Heart left ventricle (tissue), 16 donors: ENCODE results near the gene PLPP3. TPM values are rescaled to one million over a fixed set of nuclear protein-coding genes. Genes with fewer than 3 reads are reported as not detected.

ENCODE experiments used
- ATAC-seq, 4 donors: fragments of 200-7000 bp; cut with Tn5 transposase; one replicate each; pipeline ENCODE4 v1.9.1; 2020 to 2022; ENCODE audit warnings: moderate library complexity in 4 of 4, mild to moderate bottlenecking in 3 of 4, moderate number of reproducible peaks in 1 of 4
- DNase-seq, 5 donors: peaks; one replicate each; pipeline ENCODE4 v3.0.0-alpha.2; 2020
- H3K27ac ChIP-seq, 12 donors: fragments of 200-600 bp; sonication (generic) in 4 of 12; one replicate each; pipeline versions ENCODE4 v1.5.0 to v1.8.0; 2016 to 2022; ENCODE audit warnings: mild to moderate bottlenecking in 2 of 12
- H3K27me3 ChIP-seq, 9 donors: fragments of 200-600 bp; sonication (generic) in 2 of 9; one replicate each; pipeline versions ENCODE4 v1.5.1 to v1.8.0; 2016 to 2022; ENCODE audit warnings: mild to moderate bottlenecking in 3 of 9
- H3K36me3 ChIP-seq, 9 donors: fragments of 200-600 bp; sonication (generic) in 2 of 9; one replicate each; pipeline versions ENCODE4 v1.5.0 to v1.8.0; 2018 to 2022; ENCODE audit warnings: mild to moderate bottlenecking in 2 of 9
- H3K4me1 ChIP-seq, 12 donors: fragments of 200-600 bp; sonication (generic) in 4 of 12; one replicate each; pipeline versions ENCODE4 v1.5.0 to v1.8.0; 2016 to 2022; ENCODE audit warnings: mild to moderate bottlenecking in 3 of 12
- H3K4me3 ChIP-seq, 12 donors: fragments of 200-600 bp; sonication (generic) in 4 of 12; one replicate each; pipeline versions ENCODE4 v1.5.0 to v1.8.0; 2017 to 2022; ENCODE audit warnings: mild to moderate bottlenecking in 9 of 12, moderate library complexity in 4 of 12
- H3K9me3 ChIP-seq, 12 donors: fragments of 200-600 bp; sonication (generic) in 4 of 12; one replicate each; pipeline versions ENCODE4 v1.5.0 to v1.8.0; 2016 to 2022; ENCODE audit warnings: mild to moderate bottlenecking in 1 of 12
- POLR2A ChIP-seq, 2 donors: fragments of 450-650 bp; IDR thresholded peaks; one replicate each; pipeline ENCODE4 v1.6.1; 2017; ENCODE audit warnings: antibody characterized with exemption in 2 of 2, mild to moderate bottlenecking in 2 of 2, moderate library complexity in 2 of 2
- WGBS, 4 donors: extraction: QIAGEN DNeasy Blood & Tissue Kit in 2 of 4; methylation state at CpG; one replicate each; pipeline versions ENCODE4 v1.1.5 to v1.1.7; 2013 to 2018; 5-methylcytosine and 5-hydroxymethylcytosine counted together
- intact Hi-C, 10 donors: fragments of 100-400 bp; cut with DNase I; formaldehyde crosslinking; loops; one replicate each; pipeline versions ENCODE4 v1.11.1 to v1.14.2; 2022
- polyA plus RNA-seq, 2 donors: library from polyadenylated mRNA; stranded (reverse); fragments of 200-250 nt; gene quantifications; one replicate each; pipeline ENCODE4 v1.2.3, GENCODE V29; 2013
- total RNA-seq, 9 donors: library from RNA; depleted of rRNA in 2 of 9; stranded (reverse); fragments of >200 nt in 2 of 9; fragmentation: NEBNext Ultra II Directional in 3 of 9; extraction: Animal tissue kit (Norgen Biotek cat#: 25700) in 3 of 9; gene quantifications; one replicate each; pipeline versions ENCODE4 v1.1.0 to v1.2.4, GENCODE V29; 2016 to 2023
- TF ChIP-seq, protein P1 (sequence below), 12 donors: fragments of 200-600 bp; sonication (generic) in 4 of 12; IDR thresholded peaks; one replicate each; pipeline versions ENCODE4 v1.5.0 to v1.8.0; 2018 to 2022; ENCODE audit warnings: antibody characterized with exemption in 12 of 12, mild to moderate bottlenecking in 5 of 12
- donor health status: ischemic (EF 13 %, LVEDD 7.1; RV severe dilation, severe dysfunction).
- donor health status: healthy with polysubstance abuse.
- donor health status: DM: no; HTN: yes; CAD: no.
- donor health status: DM: no; HTN: no; CAD: no.
- donor health status: ischemic (EF 25% LVEDD 6.9; RV normal size, moderate dysfunction).
- donor health status: ischemic (EF 25% LVEDD 5.7; RV mildly dilated, moderate dysfunction).
- donor health status: healthy.
- donor health status: DM: yes; HTN: yes; CAD: no.
- donor health status: ischemic (EF 35%, LVEDD 5.7; RV mildly dilated, moderate dysfunction).
- donor health status: nonischemic (EF 11% LVEDD 7.7; RV severe dilation, severe dysfunction).
- donor health status: DM: yes; HTN: yes; CAD: no.
- donor health status: PGD.
- donor health status: ischemic (EF 29% LVEDD 5.4; RV normal size, mild dysfunction).
- donor health status: nonischemic (EF 23%, LVEDD 6.1; RV moderate dilation, normal function).

Gene PLPP3
- total and polyA plus RNA-seq, 11 donors = 17.1 to 221 (median 89.9) TPM

DNA sequence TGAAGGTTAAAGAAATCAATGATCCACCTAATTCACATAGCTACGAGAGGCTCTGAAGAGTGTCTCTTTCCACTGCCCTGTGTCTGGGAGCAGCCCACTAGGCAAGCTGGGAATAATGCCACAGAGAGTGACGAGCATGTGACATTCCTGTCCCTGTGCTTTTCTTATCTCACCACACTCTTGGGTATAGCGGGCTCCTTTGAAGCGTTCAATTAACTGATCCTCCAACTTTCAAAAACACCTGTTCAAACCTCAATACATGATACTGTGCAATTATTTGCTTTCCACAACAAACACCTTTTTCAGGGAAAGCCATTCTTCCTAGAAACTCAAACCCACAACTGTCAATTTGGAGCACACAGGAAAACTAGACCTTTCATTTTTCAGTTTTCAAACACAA is 43.4 kb downstream of the PLPP3 start:
- Histone ChIP-seq H3K4me3 (no peak overlapping the region), H3K36me3 (peaks cover 0 to 48% (median 42%) of the 10 kb centered on the region in 9 donors), H3K4me1 (peaks cover 14 to 99% (median 91%) of the 10 kb centered on the region in 12 donors), H3K27me3 (no peaks in the 10 kb centered on the region), H3K27ac (peak overlapping the region in 11 of 12 donors; percentile 32 to 77 (median 62)), H3K9me3 (no peaks in the 10 kb centered on the region)
- intact Hi-C loops = loop anchor here in 3 of 10 donors (5.0 kb wide), 2 partner anchors 36 to 41 kb away; partner anchors contain the start of gene PLPP3 (in 2 of the 3)
- WGBS, 4 donors = 29 to 65% (median 38%) methylated on average over 4 of the region's 4 CpGs
- no peak for TF ChIP-seq POLR2A (IDR thresholded peaks at IDR 0.05)
- TF ChIP-seq, protein P1, sequence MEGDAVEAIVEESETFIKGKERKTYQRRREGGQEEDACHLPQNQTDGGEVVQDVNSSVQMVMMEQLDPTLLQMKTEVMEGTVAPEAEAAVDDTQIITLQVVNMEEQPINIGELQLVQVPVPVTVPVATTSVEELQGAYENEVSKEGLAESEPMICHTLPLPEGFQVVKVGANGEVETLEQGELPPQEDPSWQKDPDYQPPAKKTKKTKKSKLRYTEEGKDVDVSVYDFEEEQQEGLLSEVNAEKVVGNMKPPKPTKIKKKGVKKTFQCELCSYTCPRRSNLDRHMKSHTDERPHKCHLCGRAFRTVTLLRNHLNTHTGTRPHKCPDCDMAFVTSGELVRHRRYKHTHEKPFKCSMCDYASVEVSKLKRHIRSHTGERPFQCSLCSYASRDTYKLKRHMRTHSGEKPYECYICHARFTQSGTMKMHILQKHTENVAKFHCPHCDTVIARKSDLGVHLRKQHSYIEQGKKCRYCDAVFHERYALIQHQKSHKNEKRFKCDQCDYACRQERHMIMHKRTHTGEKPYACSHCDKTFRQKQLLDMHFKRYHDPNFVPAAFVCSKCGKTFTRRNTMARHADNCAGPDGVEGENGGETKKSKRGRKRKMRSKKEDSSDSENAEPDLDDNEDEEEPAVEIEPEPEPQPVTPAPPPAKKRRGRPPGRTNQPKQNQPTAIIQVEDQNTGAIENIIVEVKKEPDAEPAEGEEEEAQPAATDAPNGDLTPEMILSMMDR (IDR thresholded peaks at IDR 0.05) = no peak
- ATAC-seq (peak; percentile 81 to 87 (median 84)), DNase-seq (peak in 4 of 5 donors; percentile 55 to 71 (median 64))

DNA sequence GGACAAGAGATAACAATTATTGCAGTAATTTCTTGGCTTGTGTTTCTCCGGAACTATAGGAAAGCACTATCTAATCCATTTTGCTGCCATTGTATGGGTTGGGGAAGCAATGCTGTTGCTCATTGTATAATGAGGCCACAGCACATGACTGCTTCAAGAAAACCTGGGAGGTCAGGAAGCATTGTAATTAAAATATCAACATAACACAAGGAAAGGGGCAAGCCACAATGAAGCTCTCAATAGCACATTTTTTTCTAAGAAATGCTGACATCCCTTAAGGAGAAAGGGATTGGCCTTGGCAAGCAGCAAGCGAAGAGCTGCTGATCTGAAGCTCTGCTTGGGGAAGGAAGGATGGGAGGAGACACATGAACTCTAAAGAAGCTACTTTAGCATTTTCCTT is 44.0 kb downstream of the PLPP3 start:
- no peak for TF ChIP-seq POLR2A (IDR thresholded peaks at IDR 0.05)
- TF ChIP-seq, protein P1 (IDR thresholded peaks at IDR 0.05) = no peak
- WGBS, 4 donors = 68 to 76% (median 73%) methylated on average over 2 of the region's 2 CpGs
- H3K36me3 ChIP-seq = peaks cover 0 to 48% (median 42%) of the 10 kb centered on the region in 9 donors
- H3K4me3 ChIP-seq = no peak overlapping the region
- intact Hi-C loops = loop anchor here in 3 of 10 donors (5.0 kb wide), 2 partner anchors 37 to 42 kb away; partner anchors contain the start of gene PLPP3 (in 2 of the 3)
- H3K9me3 ChIP-seq = no peaks in the 10 kb centered on the region
- DNase-seq = no peak
- peaks cover 0 to 1% (median 0%) of the 10 kb centered on the region in 9 donors for H3K27me3 ChIP-seq
- no peak for ATAC-seq
- peak overlapping the region; percentile 6 to 77 (median 59) for H3K27ac ChIP-seq
- H3K4me1 ChIP-seq = peaks cover 14 to 99% (median 90%) of the 10 kb centered on the region in 12 donors

DNA sequence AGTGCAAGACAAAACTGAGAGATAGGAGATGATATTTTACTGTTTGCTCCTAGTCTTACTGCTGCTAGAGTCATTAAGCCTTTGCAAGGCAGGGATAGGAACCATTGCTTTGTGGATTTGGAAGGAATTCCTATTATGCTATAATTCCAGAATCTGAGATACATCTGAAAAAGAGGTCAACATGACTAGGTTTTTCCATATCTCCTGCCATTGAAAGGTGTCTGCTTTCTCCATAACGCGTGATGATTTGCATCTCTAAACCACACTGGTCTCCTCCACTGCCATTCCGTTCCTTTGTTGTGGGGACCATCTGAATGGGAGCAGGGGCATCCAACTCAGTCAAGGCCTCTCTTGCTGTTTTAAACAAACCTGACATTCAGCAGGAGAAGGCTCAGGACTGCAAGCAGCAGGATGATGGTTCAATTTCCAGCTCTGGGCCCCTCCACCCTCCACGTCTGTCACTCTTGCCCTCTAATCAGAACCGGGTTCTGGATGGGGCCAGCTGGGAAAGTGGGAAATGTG is 45.2 kb downstream of the PLPP3 start:
- Histone ChIP-seq H3K9me3 (no peaks in the 10 kb centered on the region), H3K36me3 (peaks cover 0 to 48% (median 44%) of the 10 kb centered on the region in 9 donors), H3K27ac (peak overlapping the region in 10 of 12 donors; percentile 3 to 71 (median 59)), H3K4me1 (peaks cover 11 to 99% (median 90%) of the 10 kb centered on the region in 12 donors), H3K27me3 (peaks cover 0 to 4% (median 0%) of the 10 kb centered on the region in 9 donors), H3K4me3 (no peak overlapping the region)
- TF ChIP-seq POLR2A (IDR thresholded peaks at IDR 0.05) = no peak
- TF ChIP-seq, protein P1 (IDR thresholded peaks at IDR 0.05) = no peak
- WGBS, 4 donors = 51 to 61% (median 56%) methylated on average over 5 of the region's 5 CpGs
- ATAC-seq (peak in 1 of 4 donors; percentile 47), DNase-seq (no peak)
- intact Hi-C loops = no loop called here

DNA sequence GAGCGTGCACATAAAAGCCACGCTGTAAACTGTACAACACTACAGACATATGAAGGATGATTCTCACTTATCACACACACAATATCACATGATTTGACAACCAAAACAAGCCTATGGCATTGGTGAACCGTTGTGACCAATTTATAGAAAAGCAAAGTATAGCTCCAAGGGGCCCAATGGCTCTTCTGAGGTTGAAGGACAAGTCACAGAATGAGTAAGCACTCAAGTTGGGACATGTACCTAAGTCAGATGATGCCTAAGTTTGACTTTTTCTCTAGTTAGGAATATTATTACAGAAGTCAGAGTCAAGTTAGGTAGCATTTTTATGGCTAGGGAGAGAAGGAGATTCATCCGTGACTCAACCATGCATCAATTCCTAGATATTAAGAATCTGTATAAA is 45.7 kb downstream of the PLPP3 start:
- H3K27me3 ChIP-seq = peaks cover 0 to 4% (median 0%) of the 10 kb centered on the region in 9 donors
- peak overlapping the region in 3 of 12 donors; percentile 5 to 49 (median 48) for H3K27ac ChIP-seq
- peaks cover 0 to 52% (median 44%) of the 10 kb centered on the region in 9 donors for H3K36me3 ChIP-seq
- WGBS, 4 donors = 82 to 89% (median 89%) methylated on average over 4 of the region's 4 CpGs
- intact Hi-C loops = no loop called here
- ATAC-seq (no peak), DNase-seq (no peak)
- TF ChIP-seq, protein P1 (IDR thresholded peaks at IDR 0.05) = no peak
- no peak for TF ChIP-seq POLR2A (IDR thresholded peaks at IDR 0.05)
- H3K4me3 ChIP-seq = no peak overlapping the region
- peaks cover 11 to 99% (median 90%) of the 10 kb centered on the region in 12 donors for H3K4me1 ChIP-seq
- H3K9me3 ChIP-seq = no peaks in the 10 kb centered on the region
